ENCODE data around the gene JAKMIP1.

DNA sequence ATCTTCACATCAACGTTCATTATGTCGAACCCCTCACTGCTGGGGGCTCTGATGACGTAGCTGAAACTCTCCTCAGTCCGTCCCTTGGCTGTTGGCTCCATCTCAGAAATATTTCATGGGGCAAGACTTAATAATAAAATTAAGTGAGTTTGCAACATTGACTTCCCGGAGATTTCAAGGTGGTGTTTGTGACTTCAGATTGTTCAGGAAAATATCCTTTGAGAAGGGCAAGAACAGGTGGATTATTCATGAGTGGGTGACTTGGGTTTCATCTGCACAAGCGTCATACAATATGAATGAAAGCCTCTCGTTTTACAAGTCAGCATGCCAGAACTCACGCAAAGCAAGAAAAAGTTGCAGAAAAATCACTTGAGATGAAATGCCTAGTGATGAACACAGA lies 182.0 kb downstream of the JAKMIP1 start, which contains the start of gene C4orf50:
- TF ChIP-seq, protein P1, sequence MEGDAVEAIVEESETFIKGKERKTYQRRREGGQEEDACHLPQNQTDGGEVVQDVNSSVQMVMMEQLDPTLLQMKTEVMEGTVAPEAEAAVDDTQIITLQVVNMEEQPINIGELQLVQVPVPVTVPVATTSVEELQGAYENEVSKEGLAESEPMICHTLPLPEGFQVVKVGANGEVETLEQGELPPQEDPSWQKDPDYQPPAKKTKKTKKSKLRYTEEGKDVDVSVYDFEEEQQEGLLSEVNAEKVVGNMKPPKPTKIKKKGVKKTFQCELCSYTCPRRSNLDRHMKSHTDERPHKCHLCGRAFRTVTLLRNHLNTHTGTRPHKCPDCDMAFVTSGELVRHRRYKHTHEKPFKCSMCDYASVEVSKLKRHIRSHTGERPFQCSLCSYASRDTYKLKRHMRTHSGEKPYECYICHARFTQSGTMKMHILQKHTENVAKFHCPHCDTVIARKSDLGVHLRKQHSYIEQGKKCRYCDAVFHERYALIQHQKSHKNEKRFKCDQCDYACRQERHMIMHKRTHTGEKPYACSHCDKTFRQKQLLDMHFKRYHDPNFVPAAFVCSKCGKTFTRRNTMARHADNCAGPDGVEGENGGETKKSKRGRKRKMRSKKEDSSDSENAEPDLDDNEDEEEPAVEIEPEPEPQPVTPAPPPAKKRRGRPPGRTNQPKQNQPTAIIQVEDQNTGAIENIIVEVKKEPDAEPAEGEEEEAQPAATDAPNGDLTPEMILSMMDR (IDR thresholded peaks at IDR 0.05): no peak
- TF ChIP-seq POLR2A (IDR thresholded peaks at IDR 0.05): no peak

All from esophagus squamous epithelium (tissue), 4 donors.